Anterior cingulate cortex (tissue), 58 donors: ENCODE measurements around the gene UXS1.

ENCODE experiments used
- DNase-seq, 58 donors: peaks; one replicate each; lab custom pipeline; 2025; lab: John Stamatoyannopoulos, UW

Gene UXS1

GRCh38 chr2:106058469-106059137 is 135.5 kb downstream of the UXS1 start:
- DNase-seq: no peak

GRCh38 chr2:106057206-106057605 is 136.9 kb downstream of the UXS1 start:
- DNase-seq: no peak

- DNase-seq: no peak
Observed at GRCh38 chr2:106054880-106055655, 139.0 kb downstream of the UXS1 start.

- DNase-seq: no peak
Observed at GRCh38 chr2:106054321-106054720, 139.8 kb downstream of the UXS1 start.

- DNase-seq: no peak
Observed at GRCh38 chr2:106053581-106053980, 140.5 kb downstream of the UXS1 start.

- DNase-seq: no peak
Observed at GRCh38 chr2:106053116-106053515, 141.0 kb downstream of the UXS1 start.

- no peak for DNase-seq
Observed at GRCh38 chr2:106044859-106045258, 149.2 kb downstream of the UXS1 start.

- DNase-seq: no peak
Observed at GRCh38 chr2:106044021-106044420, 150.1 kb downstream of the UXS1 start.
